DOHH2 (cell line): ENCODE results near the gene CLMN.

Experiments used
- CTCF ChIP-seq: fragments of 200-600 bp; sonication (generic); IDR thresholded peaks from one replicate; pipeline ENCODE4 v1.5.1; 2014; ENCODE audit warnings: antibody characterized with exemption, mild to moderate bottlenecking, low read depth, low read length; ENCODE audit not compliant: poor library complexity, severe bottlenecking
- EZH2phosphoT487 ChIP-seq: fragments of 200-600 bp; sonication (generic); IDR thresholded peaks from 2 replicates; pipeline ENCODE4 v1.6.1; 2017; ENCODE audit warnings: borderline replicate concordance, mild to moderate bottlenecking, antibody characterized with exemption, low read length, moderate library complexity, mixed read lengths

- TF ChIP-seq CTCF: no peak
- TF ChIP-seq EZH2phosphoT487: no peak
Measured at GRCh38 chr14:95322651-95323050, 2.9 kb upstream of the CLMN start.
